ENCODE results near the gene CIART. TPM values are rescaled to one million over a fixed set of nuclear protein-coding genes. Genes with fewer than 3 reads are reported as not detected.

CIART gene
- total RNA-seq, 4 donors from 2014 or later: 0.60 to 4.5 (median 1.5) TPM

GRCh38 chr1:150263549-150263948 lies 18.8 kb upstream of the CIART start:
- intact Hi-C loops (cut with DNase I; ENCODE audit: low total_unique reads): no loop called here
- in situ Hi-C loops (cut with MboI; ENCODE audit: low pct_ligation_motif_present in 1 of 4, low pct_unique_long_range_greater_than_20kb in 1 of 4, low sequenced_read_pairs in 3 of 4): no loop called here
- H3K4me3 ChIP-seq: no peak overlapping the region
- no peak for DNase-seq
- H3K4me1 ChIP-seq: peaks cover 9 to 30% (median 24%) of the 10 kb centered on the region in 4 donors
- H3K9me3 ChIP-seq: no peaks in the 10 kb centered on the region
- no peak overlapping the region for H3K27ac ChIP-seq
- H3K27me3 ChIP-seq: no peaks in the 10 kb centered on the region
- WGBS, 2 donors (ENCODE audit: low coverage in 1 of 2): 76 to 86% methylated on average over 2 to 6 of the region's 6 CpGs
- TF ChIP-seq POLR2AphosphoS5 (IDR thresholded peaks at IDR 0.05) (no peak), POLR2A (IDR thresholded peaks at IDR 0.05) (no peak), CTCF (IDR thresholded peaks at IDR 0.05) (no peak), EP300 (IDR thresholded peaks at IDR 0.05; ENCODE audit: low read depth) (no peak)
- H3K36me3 ChIP-seq: peaks cover 0 to 14% (median 6%) of the 10 kb centered on the region in 4 donors

DNA sequence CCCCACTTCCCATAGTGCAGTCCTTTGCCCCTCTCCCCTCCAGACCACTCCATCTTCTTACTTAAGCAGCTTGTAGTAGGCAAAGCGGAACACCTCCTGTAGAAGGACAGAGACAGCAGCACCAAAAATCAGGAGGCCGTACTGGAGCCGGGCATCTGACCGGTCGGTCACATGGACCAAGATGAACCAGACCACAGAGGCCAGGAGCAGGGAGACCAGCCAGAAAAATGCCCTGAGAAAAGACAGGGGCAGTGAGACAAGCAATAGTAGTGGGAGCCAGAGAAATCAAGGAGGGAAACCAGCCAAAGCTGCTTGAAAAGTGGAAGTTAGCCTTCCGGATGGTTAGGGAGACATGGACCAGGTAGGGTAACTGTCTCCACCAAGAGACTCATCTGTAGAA lies 14.5 kb upstream of the CIART start:
- H3K36me3 ChIP-seq: peaks cover 0 to 14% (median 6%) of the 10 kb centered on the region in 4 donors
- 0 to 26% methylated on average over 1 to 6 of the region's 6 CpGs for WGBS, 2 donors (ENCODE audit: low coverage in 1 of 2)
- intact Hi-C loops (cut with DNase I; ENCODE audit: low total_unique reads): no loop called here

GRCh38 chr1:150268340-150268704 lies 14.0 kb upstream of the CIART start:
- 0% methylated on average over 21 of the region's 21 CpGs; no CpG with 5 or more reads in 1 of the 2 donors for WGBS, 2 donors (ENCODE audit: low coverage in 1 of 2)
- H3K4me1 ChIP-seq: peaks cover 9 to 36% (median 19%) of the 10 kb centered on the region in 4 donors
- H3K27me3 ChIP-seq: no peaks in the 10 kb centered on the region
- H3K4me3 ChIP-seq: peak overlapping the region; percentile 69 to 98 (median 79)
- H3K36me3 ChIP-seq: peaks cover 0 to 14% (median 6%) of the 10 kb centered on the region in 4 donors
- no peaks in the 10 kb centered on the region for H3K9me3 ChIP-seq
- TF ChIP-seq CTCF (IDR thresholded peaks at IDR 0.05) (no peak), POLR2AphosphoS5 (IDR thresholded peaks at IDR 0.05) (peak in 1 of 3 donors; percentile 42), POLR2A (IDR thresholded peaks at IDR 0.05) (peak; percentile 5), EP300 (IDR thresholded peaks at IDR 0.05; ENCODE audit: low read depth) (no peak)
- in situ Hi-C loops (cut with MboI; ENCODE audit: low pct_ligation_motif_present in 1 of 4, low pct_unique_long_range_greater_than_20kb in 1 of 4, low sequenced_read_pairs in 3 of 4) (no loop called here), intact Hi-C loops (cut with DNase I; ENCODE audit: low total_unique reads) (no loop called here)
- peak overlapping the region; percentile 87 to 96 (median 94) for H3K27ac ChIP-seq
- DNase-seq: peak; percentile 55

More for the DNA sequence above, 14.5 kb upstream of the CIART start:
- Histone ChIP-seq H3K27ac (peak overlapping the region; percentile 87 to 96 (median 94)), H3K9me3 (no peaks in the 10 kb centered on the region), H3K4me1 (peaks cover 9 to 32% (median 19%) of the 10 kb centered on the region in 4 donors), H3K4me3 (peak overlapping the region; percentile 69 to 98 (median 79)), H3K27me3 (no peaks in the 10 kb centered on the region)
- no peak for DNase-seq
- in situ Hi-C loops (cut with MboI; ENCODE audit: low pct_ligation_motif_present in 1 of 4, low pct_unique_long_range_greater_than_20kb in 1 of 4, low sequenced_read_pairs in 3 of 4): no loop called here
- no peak for TF ChIP-seq POLR2A (IDR thresholded peaks at IDR 0.05)
- no peak for TF ChIP-seq POLR2AphosphoS5 (IDR thresholded peaks at IDR 0.05)
- no peak for TF ChIP-seq CTCF (IDR thresholded peaks at IDR 0.05)
- TF ChIP-seq EP300 (IDR thresholded peaks at IDR 0.05; ENCODE audit: low read depth): no peak

DNA sequence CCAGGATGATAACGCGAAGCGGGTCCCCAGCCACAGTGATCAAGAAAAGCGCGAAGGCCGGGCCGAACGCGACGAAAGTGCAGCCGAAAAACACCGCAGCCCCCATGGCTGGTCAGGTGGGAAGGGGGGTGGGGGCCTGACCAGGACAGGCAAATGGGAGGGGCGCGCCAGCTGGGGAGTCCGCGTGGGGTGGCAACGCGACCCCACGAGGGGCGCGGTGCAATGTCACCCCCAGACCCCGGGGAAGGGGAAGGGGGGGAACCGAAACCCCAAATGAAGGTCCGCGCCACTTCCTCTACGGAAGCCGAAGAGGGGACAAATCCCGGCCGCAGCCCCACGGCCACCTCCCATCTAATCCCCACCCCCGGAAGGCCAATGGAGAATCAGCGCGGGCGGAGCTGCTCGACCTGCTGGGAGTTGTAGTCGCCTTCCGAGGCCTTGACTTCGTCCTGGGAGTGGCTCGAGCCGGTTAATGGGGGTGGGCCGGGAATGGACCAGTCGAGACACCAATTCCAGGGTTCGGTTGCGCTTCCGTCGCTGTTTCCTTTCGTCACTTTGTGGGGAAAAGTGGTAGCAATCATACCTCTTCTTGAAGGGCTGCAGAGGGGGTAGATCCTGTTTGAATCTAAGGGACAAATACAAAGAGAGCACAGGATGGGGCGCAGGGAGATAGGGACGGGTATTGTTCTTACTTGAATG lies 13.5 kb upstream of the CIART start, which contains the start of gene APH1A:
Gene APH1A, minus strand, starts transcription at position 312 of the 699 bp plus-strand sequence. Its CDS starts 206 bp downstream, at position 106.
- peak; percentile 97 for DNase-seq
- WGBS, 2 donors (ENCODE audit: low coverage in 1 of 2): 0% methylated on average over 2 to 49 of the region's 49 CpGs
- H3K27me3 ChIP-seq: no peaks in the 10 kb centered on the region
- in situ Hi-C loops (cut with MboI; ENCODE audit: low pct_ligation_motif_present in 1 of 4, low pct_unique_long_range_greater_than_20kb in 1 of 4, low sequenced_read_pairs in 3 of 4) (no loop called here), intact Hi-C loops (cut with DNase I; ENCODE audit: low total_unique reads) (no loop called here)
- peak within 1 kb of the TSS; percentile 87 to 96 (median 94) for H3K27ac ChIP-seq
- peak within 1 kb of the TSS; percentile 69 to 98 (median 79) for H3K4me3 ChIP-seq
- TF ChIP-seq EP300 (IDR thresholded peaks at IDR 0.05; ENCODE audit: low read depth) (no peak), POLR2A (IDR thresholded peaks at IDR 0.05) (peak; percentile 66), POLR2AphosphoS5 (IDR thresholded peaks at IDR 0.05) (peak; percentile 68 to 87 (median 76))
- no peaks in the 10 kb centered on the region for H3K9me3 ChIP-seq
- peaks cover 0 to 14% (median 6%) of the 10 kb centered on the region in 4 donors for H3K36me3 ChIP-seq
- peaks cover 9 to 36% (median 19%) of the 10 kb centered on the region in 4 donors for H3K4me1 ChIP-seq
